GM19238 (cell line): Measurements from ENCODE around the gene BACE1.

Experiments
- DNase-seq: peaks from one replicate; pipeline ENCODE4 v3.0.0; 2011; ENCODE audit warnings: low spot score; ENCODE audit not compliant: insufficient read length

The BACE1 gene

GRCh38 chr11:117309310-117309709 is 6.7 kb downstream of the BACE1 start:
- DNase-seq, result no peak

DNA sequence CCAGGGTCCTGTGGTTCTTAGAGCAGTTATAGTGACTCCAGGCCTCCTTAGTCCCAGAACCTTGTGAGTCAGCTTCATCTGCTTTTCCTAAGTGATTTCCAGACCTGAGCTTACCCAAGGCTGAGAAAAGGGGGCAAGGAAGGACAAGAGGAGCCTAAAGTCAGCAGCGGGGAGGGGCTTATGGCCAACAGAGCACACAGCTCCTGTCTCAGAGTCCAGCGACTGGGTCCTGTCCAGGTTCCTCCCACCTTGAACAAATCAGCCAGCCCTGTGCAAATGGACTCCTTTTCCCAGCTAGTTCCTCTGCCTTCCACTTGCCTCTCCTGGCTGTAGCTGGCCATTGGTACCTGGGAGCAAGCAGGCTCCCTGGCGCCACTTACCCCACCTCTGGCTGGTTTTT is 10.9 kb downstream of the BACE1 start:
- DNase-seq, result no peak

GRCh38 chr11:117303646-117304315 is 12.3 kb downstream of the BACE1 start:
- no peak for DNase-seq

DNA sequence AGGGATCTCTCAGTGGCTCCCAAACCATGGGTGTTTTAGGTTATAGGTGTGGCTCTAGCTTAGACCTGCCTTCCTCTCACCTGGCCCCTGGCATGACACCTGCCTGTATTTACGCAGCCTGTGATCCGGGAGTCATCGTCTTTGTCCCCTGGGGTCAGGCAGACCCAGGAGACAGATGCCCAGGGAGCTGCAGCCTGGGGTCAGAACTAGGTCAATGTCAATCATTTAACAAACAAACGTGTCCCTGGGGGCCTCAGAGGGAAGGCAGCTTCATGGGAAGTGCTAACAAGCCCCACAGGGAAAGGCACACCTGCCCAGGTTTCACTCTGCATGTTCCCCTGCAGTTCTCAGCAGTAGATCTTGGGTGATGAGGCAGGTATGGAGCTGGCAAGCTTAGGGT is 13.0 kb downstream of the BACE1 start:
- no peak for DNase-seq

GRCh38 chr11:117302228-117302627 is 13.8 kb downstream of the BACE1 start:
- DNase-seq, result no peak

DNA sequence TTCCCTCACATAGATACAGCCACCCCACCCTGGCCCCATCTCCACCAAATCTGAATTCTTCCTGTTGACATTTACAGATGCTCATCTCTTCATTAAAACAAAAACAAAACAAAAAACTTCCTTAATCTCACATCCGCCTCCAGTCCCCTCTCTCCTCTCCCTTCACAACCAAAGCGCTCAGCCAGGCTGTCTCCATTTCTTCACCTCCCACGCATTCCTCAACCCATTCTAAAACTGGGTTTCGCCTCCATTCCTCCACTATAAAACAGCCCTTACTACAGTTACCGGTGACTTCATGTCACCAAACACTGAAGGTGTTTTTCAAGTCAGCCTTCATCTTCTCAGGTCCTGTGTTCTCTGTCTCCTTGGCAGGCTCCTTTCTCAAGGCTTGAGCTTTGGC is 15.3 kb downstream of the BACE1 start:
- DNase-seq, result no peak

- DNase-seq, result no peak
Observed at GRCh38 chr11:117300283-117300663, 15.8 kb downstream of the BACE1 start.

- no peak for DNase-seq
Observed at GRCh38 chr11:117299351-117300282, 16.4 kb downstream of the BACE1 start.

DNA sequence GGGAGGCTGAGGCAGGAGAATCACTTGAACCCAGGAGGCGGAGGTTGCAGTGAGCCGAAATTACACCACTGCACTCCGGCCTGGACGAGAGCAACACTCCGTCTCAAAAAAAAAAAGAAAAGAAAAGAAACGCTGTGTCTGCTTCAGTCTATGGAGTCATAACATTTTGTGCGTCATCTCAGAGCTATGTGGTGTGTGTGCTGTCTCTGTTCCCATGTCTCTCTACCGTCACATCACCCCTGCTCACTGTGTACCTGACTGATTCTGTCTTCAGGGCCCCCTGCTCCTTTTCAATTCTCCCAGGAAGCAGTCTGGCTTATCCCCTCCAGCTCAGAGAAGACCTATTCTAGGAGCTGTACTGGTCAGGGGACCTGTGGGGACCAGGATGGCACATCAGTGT is 17.9 kb downstream of the BACE1 start:
- no peak for DNase-seq

GRCh38 chr11:117296881-117297280 is 19.2 kb downstream of the BACE1 start:
- DNase-seq, result no peak

GRCh38 chr11:117295438-117296137 is 20.5 kb downstream of the BACE1 start:
- DNase-seq, result no peak

DNA sequence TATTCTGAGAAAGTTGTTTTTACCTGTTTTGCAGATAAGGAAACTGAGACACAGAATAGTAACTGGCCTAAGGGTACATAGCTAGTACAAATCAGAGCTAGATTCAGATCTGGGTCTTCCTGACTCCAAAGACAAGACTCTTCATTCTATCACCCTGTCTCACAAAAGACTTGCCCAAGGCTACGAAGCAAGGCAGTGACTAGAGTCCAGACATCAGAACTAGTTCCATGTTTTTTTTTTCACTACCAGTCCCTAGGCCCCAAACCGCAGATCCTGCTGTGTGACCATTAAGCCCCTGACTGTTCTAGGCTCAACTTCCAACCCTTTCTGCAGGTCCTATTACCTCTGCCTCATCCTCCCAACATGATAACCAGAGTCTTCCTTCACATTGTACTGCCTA is 23.4 kb downstream of the BACE1 start:
- DNase-seq, result no peak

- DNase-seq, result no peak
Observed at GRCh38 chr11:117290809-117291396, 25.2 kb downstream of the BACE1 start, which contains the start of gene BACE1-AS. BACE1-AS (plus strand) TSS chr11:117291346.

DNA sequence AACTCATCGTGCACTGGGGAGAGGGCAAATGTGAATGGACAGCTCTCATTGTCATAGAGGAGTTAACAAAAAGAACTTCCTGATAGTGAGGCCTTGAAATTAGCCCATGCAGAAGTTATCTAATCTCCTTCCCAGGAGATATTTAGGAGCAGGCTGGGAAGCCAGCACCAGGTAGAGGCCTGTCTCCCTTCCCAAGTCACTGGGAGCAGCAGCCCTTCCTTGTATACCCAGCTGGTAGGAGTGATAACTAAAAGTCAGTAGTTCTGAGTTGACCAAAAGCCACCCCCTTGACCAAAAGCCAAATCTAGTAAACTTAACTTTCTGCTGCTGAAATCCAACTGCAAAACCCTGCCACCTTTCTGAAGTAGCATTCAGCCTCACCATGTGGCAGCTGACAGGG is 26.3 kb downstream of the BACE1 start:
- DNase-seq, result no peak

GRCh38 chr11:117287668-117288067 is 28.4 kb downstream of the BACE1 start:
- no peak for DNase-seq

DNA sequence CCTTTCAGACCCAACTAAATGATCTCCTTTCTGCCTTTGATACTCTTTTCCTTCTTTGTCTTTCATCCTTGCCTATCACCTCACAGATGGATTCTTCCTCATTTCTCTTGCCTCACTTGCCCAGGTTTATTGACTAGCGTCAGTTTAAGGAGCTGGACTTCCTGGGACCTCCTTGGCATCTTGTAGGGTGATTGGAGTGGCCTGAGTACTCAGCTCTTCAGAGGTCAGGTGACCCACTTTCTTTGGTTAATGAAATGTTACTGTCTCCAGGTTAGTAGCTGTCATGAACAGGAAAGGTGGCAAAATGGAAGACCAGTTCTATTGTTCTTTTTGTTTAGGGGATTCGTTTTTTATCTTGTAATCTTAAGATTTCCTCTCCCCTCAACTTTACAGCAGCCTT is 29.5 kb downstream of the BACE1 start:
- DNase-seq, result no peak

DNA sequence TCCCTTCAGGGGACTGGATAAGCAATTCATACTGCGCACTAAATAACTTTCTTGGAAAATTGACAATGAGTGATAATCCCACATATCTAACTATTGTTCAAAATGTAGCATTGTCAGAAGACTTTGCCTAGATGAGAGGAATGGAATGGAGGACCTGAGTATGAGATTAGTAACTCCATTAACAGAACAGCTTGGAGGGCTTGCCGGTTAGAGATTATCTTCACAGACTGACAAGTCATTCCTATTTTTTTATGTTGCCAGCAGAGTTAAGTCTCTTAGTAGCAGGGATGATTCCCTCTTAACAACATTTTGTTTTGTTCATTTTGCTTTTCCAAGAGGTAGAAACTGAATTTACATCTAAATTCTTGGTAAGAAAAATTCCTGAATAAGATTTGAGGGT is 32.0 kb downstream of the BACE1 start:
- DNase-seq, result no peak

DNA sequence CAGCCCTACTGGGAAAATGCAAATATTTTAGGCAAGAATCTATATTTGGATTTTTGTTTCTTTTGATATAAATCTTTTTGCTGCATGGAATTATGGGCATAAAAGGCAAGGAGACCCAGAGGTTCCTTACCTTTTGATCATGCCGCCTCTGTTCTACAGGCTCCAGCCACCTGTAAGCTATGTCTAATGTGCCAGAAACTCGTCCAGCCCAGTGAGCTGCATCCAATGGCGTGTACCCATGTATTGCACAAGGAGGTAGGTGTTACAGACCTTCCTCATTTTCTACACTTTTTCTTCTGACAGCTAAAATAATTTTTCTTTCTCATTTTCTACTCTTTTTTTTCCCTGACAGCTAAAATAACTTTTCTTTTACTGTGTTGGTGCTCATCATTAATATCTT is 33.1 kb downstream of the BACE1 start:
- DNase-seq, result no peak

GRCh38 chr11:117281869-117282268 is 34.2 kb downstream of the BACE1 start:
- no peak for DNase-seq

GRCh38 chr11:117281159-117281558 is 34.9 kb downstream of the BACE1 start:
- no peak for DNase-seq

GRCh38 chr11:117279711-117280376 is 36.2 kb downstream of the BACE1 start:
- DNase-seq, result no peak
